Measurements from ENCODE around the gene TMEM269.
A peak's percentile ranks its signal among the peaks of the same experiment; 100 is the strongest.
"Not testable (repeated sequence)": the region's sequence is repeated elsewhere in the genome, so short reads cannot be mapped to it uniquely, and the experiment has no call there.

Gene TMEM269

GRCh38 chr1:42779725-42780124 lies 5.1 kb upstream of the TMEM269 start:
- DNase-seq, result no peak

DNA sequence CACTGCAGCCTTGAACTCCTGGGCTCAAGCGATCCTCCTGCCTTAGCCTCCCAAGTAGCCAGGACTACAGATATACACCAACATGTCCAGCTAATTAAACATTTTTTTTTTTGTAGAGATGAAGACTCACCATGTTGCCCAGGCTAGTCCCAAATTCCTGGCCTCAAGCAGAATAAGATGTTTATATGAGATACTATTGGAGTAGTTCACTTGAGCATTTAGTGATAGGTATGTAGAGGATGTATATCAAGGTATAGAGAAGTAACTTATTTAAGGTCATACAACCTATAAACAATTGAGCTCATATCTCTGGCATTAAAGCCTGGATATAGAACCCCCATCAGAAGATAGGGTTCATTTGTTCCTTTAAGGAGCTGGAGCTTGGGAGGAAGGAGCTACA lies 4.6 kb upstream of the TMEM269 start:
- DNase-seq, result no peak

GRCh38 chr1:42783092-42783491 lies 1.7 kb upstream of the TMEM269 start:
- DNase-seq, result no peak

DNA sequence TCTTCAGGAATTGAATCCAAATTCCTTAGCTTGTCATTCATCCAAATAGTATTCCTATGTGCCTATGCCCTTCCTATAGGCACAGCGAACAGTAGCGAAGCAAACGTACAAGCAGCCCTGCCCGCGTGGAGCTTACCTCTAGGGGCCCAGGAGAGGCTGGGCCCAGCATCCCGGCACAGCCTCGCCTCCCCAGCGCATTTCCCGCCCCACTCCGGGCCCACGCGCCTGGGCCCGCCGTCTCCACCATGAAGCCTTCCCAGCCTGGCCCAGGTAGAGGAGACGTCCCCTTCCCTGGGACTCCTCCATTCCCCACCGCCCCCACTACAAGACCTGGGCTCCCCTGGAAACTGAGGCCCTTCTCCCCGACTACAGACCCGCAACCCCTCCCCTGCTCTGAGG lies 245 bp upstream of the TMEM269 start:
- DNase-seq, result no peak

GRCh38 chr1:42786097-42786496 lies 1.3 kb downstream of the TMEM269 start:
- no peak for DNase-seq

- no peak for DNase-seq
Measured at GRCh38 chr1:42788021-42788420, 3.2 kb downstream of the TMEM269 start.

DNA sequence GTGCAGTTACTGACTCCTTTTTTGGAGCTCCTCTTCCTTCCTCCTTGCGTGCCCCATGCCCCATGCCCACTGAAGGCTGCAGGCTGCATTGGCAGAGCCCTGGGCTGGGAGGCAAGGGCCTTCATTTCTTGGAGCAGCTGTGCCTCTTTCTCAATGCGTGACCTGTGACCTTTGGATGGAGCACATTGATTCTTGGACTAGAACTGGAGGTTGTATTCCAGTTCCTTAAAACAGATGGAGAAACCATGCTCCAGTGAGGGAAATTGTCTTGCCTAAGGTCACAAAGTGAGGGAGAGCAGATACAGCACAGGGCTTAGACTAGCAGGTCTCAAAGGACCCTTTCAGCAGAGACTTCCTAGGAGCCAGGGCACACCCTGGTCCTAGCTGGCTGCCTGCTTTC lies 9.0 kb downstream of the TMEM269 start:
- DNase-seq, result no peak

GRCh38 chr1:42797414-42797813 lies 12.6 kb downstream of the TMEM269 start:
- DNase-seq, result no peak

DNA sequence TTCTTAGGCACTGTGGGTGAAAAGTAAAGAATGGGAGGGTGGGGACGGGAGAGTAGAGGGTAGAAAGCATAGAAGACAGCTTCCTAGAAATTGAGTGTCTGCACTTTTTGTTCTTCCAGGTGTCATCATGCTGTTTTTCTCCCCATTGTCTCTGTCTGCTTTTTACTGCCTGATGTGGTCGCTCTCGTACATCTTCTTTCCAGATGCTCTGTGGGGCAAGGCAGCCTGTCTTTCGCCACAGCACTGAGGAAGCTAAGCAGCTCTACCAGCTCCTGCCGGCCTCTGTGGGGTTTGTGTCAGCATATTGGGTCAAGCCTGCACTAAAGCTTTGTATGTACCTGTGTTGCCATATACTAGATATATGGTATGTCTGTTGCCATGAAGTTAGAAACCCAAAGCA lies 13.2 kb downstream of the TMEM269 start:
- DNase-seq, result no peak

- no peak for DNase-seq
Measured at GRCh38 chr1:42801832-42802473, 17.2 kb downstream of the TMEM269 start.

- DNase-seq, result no peak
Measured at GRCh38 chr1:42806171-42806570, 21.4 kb downstream of the TMEM269 start.

DNA sequence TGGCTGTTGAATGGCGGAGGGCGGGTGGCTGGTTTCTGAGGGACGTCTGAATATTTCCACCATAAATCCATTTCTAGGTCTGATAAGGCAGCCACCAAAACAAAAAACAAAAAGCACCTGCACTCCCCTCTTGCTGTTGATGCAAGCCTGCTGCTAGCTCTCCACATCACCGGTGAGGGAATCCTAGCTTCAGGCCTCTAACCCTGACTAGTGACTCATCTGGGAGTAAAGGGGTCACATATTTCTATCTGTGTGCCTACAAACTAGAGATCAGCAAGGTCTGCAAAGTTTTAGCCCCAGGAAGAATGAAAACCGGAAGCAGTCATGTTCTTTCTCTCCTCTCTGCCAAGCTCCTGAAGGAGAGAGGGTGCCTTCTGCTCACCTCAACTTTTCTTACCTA lies 21.8 kb downstream of the TMEM269 start:
- no peak for DNase-seq

DNA sequence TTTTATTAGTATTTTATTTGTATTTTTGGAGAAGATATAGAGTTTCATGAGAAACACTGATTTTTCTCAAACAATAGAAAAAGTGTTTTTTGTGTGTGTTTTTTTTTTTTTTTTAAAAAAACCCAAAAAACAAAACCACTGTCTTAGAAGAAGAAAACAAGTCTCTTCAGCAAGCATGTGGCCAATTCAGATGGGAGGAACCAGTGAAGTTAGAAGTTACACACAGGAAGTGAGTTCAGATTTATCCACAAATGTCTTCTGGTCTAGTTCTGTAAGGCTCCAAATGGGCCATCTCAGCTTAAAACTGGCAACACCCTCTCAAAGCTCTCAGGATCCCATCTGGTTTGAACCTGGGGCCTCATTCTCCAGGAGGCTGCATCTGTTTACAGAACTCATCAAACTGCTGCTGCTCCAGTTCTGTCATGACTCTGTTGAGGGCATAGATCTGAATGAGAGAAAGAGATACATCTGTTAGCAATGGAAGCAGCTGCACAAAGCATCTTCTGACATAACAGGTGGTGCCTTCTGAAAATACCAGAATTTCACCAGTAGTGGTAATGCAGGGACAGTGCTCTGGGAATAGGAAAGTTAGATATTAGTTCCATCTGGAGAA lies 22.4 kb downstream of the TMEM269 start:
- no peak for DNase-seq

DNA sequence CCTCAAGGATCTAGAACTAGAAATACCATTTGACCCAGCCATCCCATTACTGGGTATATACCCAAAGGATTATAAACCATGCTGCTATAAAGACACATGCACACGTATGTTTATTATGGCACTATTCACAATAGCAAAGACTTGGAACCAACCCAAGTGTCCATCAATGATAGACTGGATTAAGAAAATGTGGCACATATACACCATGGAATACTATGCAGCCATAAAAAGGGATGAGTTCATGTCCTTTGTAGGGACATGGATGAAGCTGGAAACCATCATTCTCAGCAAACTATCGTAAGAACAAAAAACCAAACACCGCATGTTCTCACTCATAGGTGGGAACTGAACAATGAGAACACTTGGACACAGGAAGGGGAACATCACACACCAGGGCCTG lies 30.0 kb downstream of the TMEM269 start:
- not testable (repeated sequence) for DNase-seq

- DNase-seq, result peak; percentile 6
Measured at GRCh38 chr1:42815941-42816584, 31.3 kb downstream of the TMEM269 start.

- peak; percentile 94 for DNase-seq
Measured at GRCh38 chr1:42816585-42817439, 32.0 kb downstream of the TMEM269 start, which contains the start of the genes ERMAP and SVBP. TSS of gene ERMAP (plus strand) at chr1:42817122. CDS start at chr1:42830449, 13,327 bp downstream. TSS of gene SVBP (minus strand) at chr1:42817397. CDS start at chr1:42816544, 853 bp downstream.

- no peak for DNase-seq
Measured at GRCh38 chr1:42817440-42817767, 32.6 kb downstream of the TMEM269 start.

DNA sequence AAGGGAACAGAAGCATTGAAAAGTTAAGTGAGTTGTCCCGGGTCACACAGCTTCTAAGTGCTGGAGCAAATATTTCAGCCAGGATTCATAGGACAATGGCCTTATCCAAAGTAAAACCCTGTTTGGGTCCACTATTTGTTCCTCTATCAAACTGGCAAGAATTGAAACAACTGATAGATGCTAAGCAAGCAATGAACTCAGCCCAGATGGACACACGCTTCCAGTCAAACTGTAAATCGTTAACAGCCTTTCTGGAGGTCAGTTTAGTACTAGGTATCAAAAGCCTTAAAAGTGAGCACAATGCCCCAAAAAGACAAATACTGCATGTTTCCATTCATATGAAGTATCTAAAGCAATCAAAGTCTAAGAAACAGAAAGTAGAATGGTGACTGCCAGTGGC lies 33.2 kb downstream of the TMEM269 start:
- no peak for DNase-seq

DNA sequence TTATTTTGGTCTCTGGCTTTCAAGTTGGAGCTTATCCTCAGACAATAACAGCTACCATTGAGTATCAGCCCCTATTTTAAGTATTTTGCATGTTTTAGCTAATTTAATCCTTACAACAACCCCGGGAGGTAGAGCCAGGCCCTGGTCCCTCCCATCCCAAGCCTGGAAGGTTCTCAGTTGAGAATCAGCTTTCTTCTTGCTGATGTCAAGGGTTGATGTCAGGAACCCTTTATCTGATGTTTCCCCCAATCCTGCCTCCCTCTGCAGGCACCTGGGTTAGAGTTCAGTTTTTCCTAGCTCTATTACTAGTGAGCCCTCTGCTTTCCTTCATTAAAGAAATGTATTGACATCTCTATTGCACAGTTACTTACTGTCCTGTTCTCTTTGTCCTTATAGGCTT lies 36.0 kb downstream of the TMEM269 start:
- DNase-seq, result no peak

DNA sequence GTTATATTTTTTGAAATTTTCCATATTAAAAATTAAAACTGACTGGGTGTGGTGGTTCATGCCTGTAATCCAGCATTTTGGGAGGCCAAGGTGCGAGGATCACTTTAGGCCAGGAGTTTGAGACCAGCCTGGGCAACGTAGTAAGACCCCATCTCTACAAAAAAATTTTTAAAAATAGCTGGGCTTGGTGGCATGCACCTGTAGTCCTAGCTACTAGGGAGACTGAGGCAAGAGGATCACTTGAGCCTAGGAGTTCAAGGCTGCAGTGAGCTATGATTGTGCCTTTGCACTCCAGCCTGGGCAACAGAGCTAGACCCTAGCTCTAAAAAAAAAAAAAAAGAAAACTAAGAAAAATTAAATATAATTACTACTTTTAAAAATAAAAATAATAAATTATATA lies 36.9 kb downstream of the TMEM269 start:
- no peak for DNase-seq

DNA sequence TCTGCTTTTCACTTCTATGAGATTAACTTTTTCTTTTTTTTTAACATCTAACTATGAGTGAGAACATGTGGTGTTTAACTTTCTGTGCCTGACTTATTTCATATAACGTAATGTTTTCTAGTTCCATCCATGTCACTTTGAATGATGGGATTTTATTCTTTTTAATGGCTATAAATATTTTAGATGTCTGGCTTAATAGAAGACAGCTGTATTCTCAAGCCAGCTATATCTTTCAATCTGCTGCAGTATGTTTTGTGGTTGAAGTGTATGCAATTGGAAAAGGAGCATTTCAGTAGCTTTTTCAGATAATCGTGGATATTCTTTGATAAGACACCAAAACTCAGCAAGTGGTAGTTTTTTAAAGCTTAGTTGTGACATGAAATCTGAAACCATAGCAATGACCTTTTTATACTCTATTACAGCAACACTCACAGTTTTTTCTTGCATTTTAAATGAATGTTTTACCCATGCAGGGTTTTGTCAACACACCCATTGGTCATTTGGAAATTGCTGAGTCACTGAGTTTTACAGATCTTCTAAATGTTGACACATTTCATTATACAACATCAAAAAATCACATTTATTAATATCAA lies 38.1 kb downstream of the TMEM269 start:
- no peak for DNase-seq

DNA sequence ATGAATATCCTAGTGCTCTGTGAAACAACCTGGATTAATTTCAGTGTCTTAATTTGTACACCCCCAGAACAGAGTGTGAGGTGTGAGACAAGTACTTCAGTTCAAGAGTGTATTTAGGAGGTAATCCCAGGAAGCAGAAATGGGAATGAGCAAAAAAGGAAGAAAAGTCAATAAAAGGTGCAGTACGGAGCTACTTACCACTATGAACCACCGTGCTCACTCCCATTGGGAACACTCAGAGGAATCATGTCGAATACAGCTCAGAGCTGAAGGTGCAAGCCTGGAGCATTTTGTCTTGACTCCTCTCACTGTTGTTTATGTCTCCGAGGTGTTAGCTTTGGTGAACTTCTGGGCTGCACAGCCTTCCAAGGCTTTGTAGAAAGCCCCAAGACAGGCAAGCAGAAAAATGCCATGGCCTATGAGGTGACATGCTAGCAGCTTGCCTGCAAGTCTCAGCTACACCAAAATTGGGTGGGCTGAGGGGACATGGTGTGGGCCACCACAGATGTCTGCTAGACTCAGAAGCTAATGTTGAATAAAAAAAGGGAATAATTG lies 39.8 kb downstream of the TMEM269 start:
- DNase-seq, result no peak

All from stimulated activated CD4-positive, alpha-beta T cell treated with anti-CD3 and anti-CD28 coated beads, Interleukin-4, amount 100 ng/mL, for 24 hours (primary cell).